Ishikawa (cell line): ENCODE results near the gene SLIT3.

Experiments
- CREB1 ChIP-seq: IDR thresholded peaks from 2 replicates; pipeline ENCODE4 v1.6.1; 2012; ENCODE audit warnings: low read depth
- NFIC ChIP-seq: IDR thresholded peaks from 2 replicates; pipeline ENCODE4 v1.6.1; 2012
- RAD21 ChIP-seq: IDR thresholded peaks from 2 replicates; pipeline ENCODE4 v1.6.1; 2012; ENCODE audit warnings: low read depth
- REST ChIP-seq: IDR thresholded peaks from 2 replicates; pipeline ENCODE4 v1.6.1; 2012; ENCODE audit warnings: low read depth, mild to moderate bottlenecking
- YY1 ChIP-seq: IDR thresholded peaks from 2 replicates; pipeline ENCODE4 v1.6.1; 2012; ENCODE audit warnings: low read depth

- TF ChIP-seq REST = no peak
- no peak for TF ChIP-seq RAD21
- no peak for TF ChIP-seq CREB1
- TF ChIP-seq YY1 = no peak
- no peak for TF ChIP-seq NFIC
These were observed 238.2 kb downstream of the SLIT3 start for GRCh38 chr5:169062690-169063089.
